GM12878 (cell line): ENCODE measurements around the gene ATP5ME. TPM values are rescaled to one million over a fixed set of nuclear protein-coding genes. Genes with fewer than 3 reads are reported as not detected.

Experiments
- ATAC-seq: fragments of 200-7000 bp; cut with Tn5 transposase; 3 replicates; pipeline ENCODE4 v1.9.1; 2020; ENCODE audit warnings: mild to moderate bottlenecking, moderate library complexity
- BruUV-seq: library from RNA; stranded (reverse); fragments of 400-500 nt; replicated peaks from 2 replicates; lab custom pipeline; 2021; lab: Mats Ljungman, UMichigan
- CTCF ChIA-PET: fragments of 300-600 bp; sonication (Branson Sonifier 250); formaldehyde crosslinking; extraction: SDS; loops from one replicate; lab custom pipeline; 2021; ENCODE audit warnings: inconsistent platforms; lab: Yijun Ruan, JAX
- POLR2A ChIA-PET: fragments of 350-600 bp; formaldehyde crosslinking; extraction: SDS; loops from one replicate; lab custom pipeline; 2021; ENCODE audit warnings: inconsistent platforms; lab: Charles Lee
- RAD21 ChIA-PET: fragments of 300-600 bp; sonication (Branson Sonifier 250); formaldehyde crosslinking; loops from one replicate; lab custom pipeline; 2023; ENCODE audit warnings: antibody characterized with exemption; ENCODE audit not compliant: unreplicated experiment; lab: Charles Lee
- SMC1A ChIA-PET: fragments of 300-600 bp; sonication (Branson Sonifier 250); formaldehyde crosslinking; loops from one replicate; lab custom pipeline; 2023; ENCODE audit not compliant: unreplicated experiment, uncharacterized antibody; lab: Charles Lee
- DNase-seq: peaks from one replicate; pipeline ENCODE4 v3.0.0-alpha.2; 2011; ENCODE audit warnings: low read depth, low spot score
- FAIRE-seq: peaks from 3 replicates; lab custom pipeline; 2011; peaks lifted over from hg19 to GRCh38; lab: Jason Lieb, UNC
- H2AFZ ChIP-seq: 2 replicates; pipeline ENCODE4 v1.6.0; 2011; ENCODE audit warnings: low read depth, low read length, control low read depth; ENCODE audit not compliant: control insufficient read depth
- H3K27ac ChIP-seq: 2 replicates; pipeline ENCODE4 v1.5.1; 2011; ENCODE audit warnings: control low read depth; ENCODE audit not compliant: control insufficient read depth, insufficient read depth
- H3K27me3 ChIP-seq, 2 experiments: replicated peaks in 1 of 2; 2 replicates each; pipeline versions ENCODE4 v1.6.0 to v1.6.1; 2011; ENCODE audit warnings: low read length in 1 of 2; ENCODE audit not compliant: control insufficient read depth in 2 of 2, insufficient read depth in 2 of 2
- H3K36me3 ChIP-seq, 2 experiments: 2 replicates each; pipeline ENCODE4 v1.5.1; 2011; ENCODE audit warnings: low read length in 1 of 2; ENCODE audit not compliant: control insufficient read depth in 2 of 2, insufficient read depth in 2 of 2
- H3K4me1 ChIP-seq: 2 replicates; pipeline ENCODE4 v1.6.1; 2011; ENCODE audit warnings: mild to moderate bottlenecking, low read length, moderate library complexity, mixed read lengths; ENCODE audit not compliant: control insufficient read depth, insufficient read depth
- H3K4me2 ChIP-seq: 2 replicates; pipeline ENCODE4 v1.6.0; 2011; ENCODE audit warnings: control low read depth; ENCODE audit not compliant: control insufficient read depth, insufficient read depth
- H3K4me3 ChIP-seq: fragments of 200-600 bp; sonication (generic); 2 replicates; pipeline ENCODE4 v1.5.1; 2016
- H3K79me2 ChIP-seq: 2 replicates; pipeline ENCODE4 v1.6.0; 2011; ENCODE audit warnings: low read length; ENCODE audit not compliant: control insufficient read depth, insufficient read depth
- H3K9ac ChIP-seq: 2 replicates; pipeline ENCODE4 v1.8.0; 2011; ENCODE audit warnings: low read length, control low read depth, mixed read lengths; ENCODE audit not compliant: control insufficient read depth, insufficient read depth
- H3K9me3 ChIP-seq: replicated peaks from 3 replicates; pipeline ENCODE4 v1.5.1; 2011; ENCODE audit warnings: mild to moderate bottlenecking, low read length; ENCODE audit not compliant: control insufficient read depth, insufficient read depth
- H4K20me1 ChIP-seq: 2 replicates; pipeline ENCODE4 v1.6.0; 2011; ENCODE audit not compliant: control insufficient read depth, insufficient read depth
- CHD4 ChIP-seq: fragments of 200-600 bp; sonication (generic); IDR thresholded peaks from 2 replicates; pipeline ENCODE4 v1.6.1; 2016; ENCODE audit warnings: mild to moderate bottlenecking
- FOS ChIP-seq: IDR thresholded peaks from 3 replicates; pipeline ENCODE4 v1.6.1; 2011; ENCODE audit warnings: borderline replicate concordance; ENCODE audit not compliant: insufficient read length; ENCODE audit errors: extremely low read depth
- LARP7 ChIP-seq: fragments of 450-650 bp; IDR thresholded peaks from 2 replicates; pipeline ENCODE4 v1.6.1; 2017; ENCODE audit warnings: mild to moderate bottlenecking
- MTA3 ChIP-seq: IDR thresholded peaks from 2 replicates; pipeline ENCODE4 v1.6.1; 2012; ENCODE audit warnings: low read length, inconsistent platforms, borderline replicate concordance
- MYB ChIP-seq: fragments of 150-350 bp; IDR thresholded peaks from 2 replicates; pipeline ENCODE4 v1.6.1; 2014; ENCODE audit warnings: mild to moderate bottlenecking, low read depth, low read length, borderline replicate concordance
- NFYB ChIP-seq: IDR thresholded peaks from 2 replicates; pipeline ENCODE4 v1.6.1; 2011; ENCODE audit warnings: low read depth, mild to moderate bottlenecking, low read length, improper control_type of control experiment, moderate library complexity; ENCODE audit not compliant: insufficient read depth
- PML ChIP-seq: IDR thresholded peaks from 2 replicates; pipeline ENCODE4 v1.6.1; 2012; ENCODE audit warnings: low read length, inconsistent platforms
- POU2F2 ChIP-seq: IDR thresholded peaks from 3 replicates; pipeline ENCODE4 v1.6.1; 2011; ENCODE audit warnings: low read depth, mild to moderate bottlenecking, low read length, borderline replicate concordance
- RAD51 ChIP-seq: fragments of 450-650 bp; IDR thresholded peaks from 2 replicates; pipeline ENCODE4 v1.6.1; 2016; ENCODE audit warnings: moderate library complexity, mild to moderate bottlenecking, inconsistent platforms
- RUNX3 ChIP-seq: IDR thresholded peaks from 2 replicates; pipeline ENCODE4 v1.6.1; 2012; ENCODE audit warnings: low read length, inconsistent platforms
- SREBF2 ChIP-seq: IDR thresholded peaks from 2 replicates; pipeline ENCODE4 v1.6.1; 2012; ENCODE audit warnings: mild to moderate bottlenecking, low read length
- TAF1 ChIP-seq: IDR thresholded peaks from 2 replicates; pipeline ENCODE4 v1.6.1; 2011; ENCODE audit warnings: mild to moderate bottlenecking, low read depth, low read length, borderline replicate concordance
- TCF12 ChIP-seq: IDR thresholded peaks from 2 replicates; pipeline ENCODE4 v1.6.1; 2011; ENCODE audit warnings: low read depth, mild to moderate bottlenecking, low read length
- YBX1 ChIP-seq: fragments of 450-650 bp; IDR thresholded peaks from 2 replicates; pipeline ENCODE4 v1.6.1; 2016; ENCODE audit warnings: antibody characterized with exemption
- WGBS: methylation state at CpG from one replicate; pipeline ENCODE4 v1.1.6; 2016; ENCODE audit warnings: low lambda C conversion rate; ENCODE audit not compliant: insufficient replicate concordance, insufficient coverage; ENCODE audit errors: missing lambda C conversion rate; 5-methylcytosine and 5-hydroxymethylcytosine counted together
- in situ Hi-C: fragments of 300-500 bp; cut with MboI; formaldehyde crosslinking; loops from 9 replicates; pipeline ENCODE4 v1.14.3; 2018; ENCODE audit warnings: mixed read lengths
- intact Hi-C: fragments of 100-400 bp; cut with micrococcal nuclease; formaldehyde crosslinking; loops from one replicate; pipeline ENCODE4 v1.14.2; 2022; ENCODE audit not compliant: unreplicated experiment
- polyA plus RNA-seq, 11 experiments: library from polyadenylated mRNA; depleted of rRNA in 4 of 11; unstranded in 6 of 11; stranded (reverse) in 5 of 11; fragments of >200 nt; fragmentation: Nextera tagmentation in 4 of 11; fragmentation: Illumina TruSeq in 1 of 11; extraction: Ambion mirVana in 4 of 11; extraction: Trizol in 1 of 11; gene quantifications; 1 replicate in 1 of 11; 2 replicates in 10 of 11; pipeline versions ENCODE4 v1.2.1 to v1.2.3, GENCODE V29; 2011 to 2016; ENCODE audit warnings: inconsistent platforms in 2 of 11, missing spikeins in 2 of 11, low read depth in 1 of 11
- total RNA-seq, 4 experiments: library from RNA; depleted of rRNA in 3 of 4; stranded (reverse); fragments of >200 nt in 3 of 4; fragmentation: Illumina TruSeq in 1 of 4; extraction: Trizol in 1 of 4; gene quantifications; 2 replicates each; pipeline versions ENCODE4 v1.2.1 to v1.2.3, GENCODE V29; 2013 to 2021
- TF ChIP-seq, protein P1 (sequence below): IDR thresholded peaks from 2 replicates; pipeline ENCODE4 v1.6.1; 2012; ENCODE audit warnings: low read depth, low read length, improper control_type of control experiment
- TF ChIP-seq, protein P2 (sequence below): fragments of 450-650 bp; IDR thresholded peaks from 2 replicates; pipeline ENCODE4 v1.6.1; 2018; ENCODE audit warnings: mild to moderate bottlenecking, low read depth, moderate library complexity; ENCODE audit not compliant: partially characterized antibody
- TF ChIP-seq, protein P3 (sequence below): fragments of 150-350 bp; IDR thresholded peaks from 2 replicates; pipeline ENCODE4 v1.6.1; 2014; ENCODE audit warnings: mild to moderate bottlenecking, low read depth, low read length

ATP5ME gene
- total and polyA plus RNA-seq, 10 of the 15 experiments (the other 5 are each of a cell fraction or from before 2014, with no cell fraction given), result 279 to 2,374 (median 509) TPM

DNA sequence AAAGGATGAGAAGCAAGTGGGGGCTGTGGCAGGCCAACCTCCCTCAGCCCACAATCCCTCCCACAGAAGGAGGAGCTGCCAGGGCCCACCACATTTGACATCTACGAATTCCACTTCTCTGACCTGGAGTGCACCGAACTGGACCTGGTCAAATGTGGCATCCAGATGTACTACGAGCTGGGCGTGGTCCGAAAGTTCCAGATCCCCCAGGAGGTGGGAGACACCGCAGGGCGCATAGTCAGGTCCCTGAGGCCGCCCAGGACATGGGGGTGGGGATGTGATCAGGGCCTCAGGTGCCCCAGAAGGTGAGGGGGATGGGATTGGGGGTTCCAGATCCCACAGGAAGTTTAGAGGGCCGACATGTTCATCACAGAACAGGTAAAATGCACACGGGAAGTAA, 13.7 kb downstream of the ATP5ME start:
- SMC1A ChIA-PET, result no interaction called here

DNA sequence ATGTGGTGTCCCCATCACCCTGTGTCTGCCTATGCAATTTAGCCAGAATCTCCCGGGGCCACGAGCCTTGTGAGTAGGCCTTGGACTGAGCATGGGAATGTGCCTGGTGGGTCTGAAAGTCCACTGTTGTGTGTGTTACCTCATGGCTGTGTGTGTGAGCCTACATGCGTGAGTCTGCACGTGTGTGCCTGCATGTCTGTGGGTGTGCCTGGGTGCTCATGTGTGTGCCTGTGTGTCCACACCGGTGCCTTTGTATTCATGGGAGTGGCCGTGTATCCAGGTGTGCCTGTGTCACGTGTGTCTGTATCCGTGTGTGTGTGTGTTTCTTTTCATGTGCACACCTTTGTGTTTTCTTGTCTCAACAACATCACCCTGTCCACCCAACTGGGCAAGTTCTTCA, 14.2 kb downstream of the ATP5ME start:
- WGBS, result 65% methylated on average over 8 of the region's 8 CpGs
- TF ChIP-seq CHD4 (no peak), POU2F2 (no peak), NFYB (no peak), YBX1 (no peak), SREBF2 (no peak), FOS (no peak), MTA3 (no peak), LARP7 (no peak), TCF12 (no peak), TAF1 (no peak)
- TF ChIP-seq, protein P1, sequence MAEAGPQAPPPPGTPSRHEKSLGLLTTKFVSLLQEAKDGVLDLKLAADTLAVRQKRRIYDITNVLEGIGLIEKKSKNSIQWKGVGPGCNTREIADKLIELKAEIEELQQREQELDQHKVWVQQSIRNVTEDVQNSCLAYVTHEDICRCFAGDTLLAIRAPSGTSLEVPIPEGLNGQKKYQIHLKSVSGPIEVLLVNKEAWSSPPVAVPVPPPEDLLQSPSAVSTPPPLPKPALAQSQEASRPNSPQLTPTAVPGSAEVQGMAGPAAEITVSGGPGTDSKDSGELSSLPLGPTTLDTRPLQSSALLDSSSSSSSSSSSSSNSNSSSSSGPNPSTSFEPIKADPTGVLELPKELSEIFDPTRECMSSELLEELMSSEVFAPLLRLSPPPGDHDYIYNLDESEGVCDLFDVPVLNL, result no peak
- TF ChIP-seq, protein P2, sequence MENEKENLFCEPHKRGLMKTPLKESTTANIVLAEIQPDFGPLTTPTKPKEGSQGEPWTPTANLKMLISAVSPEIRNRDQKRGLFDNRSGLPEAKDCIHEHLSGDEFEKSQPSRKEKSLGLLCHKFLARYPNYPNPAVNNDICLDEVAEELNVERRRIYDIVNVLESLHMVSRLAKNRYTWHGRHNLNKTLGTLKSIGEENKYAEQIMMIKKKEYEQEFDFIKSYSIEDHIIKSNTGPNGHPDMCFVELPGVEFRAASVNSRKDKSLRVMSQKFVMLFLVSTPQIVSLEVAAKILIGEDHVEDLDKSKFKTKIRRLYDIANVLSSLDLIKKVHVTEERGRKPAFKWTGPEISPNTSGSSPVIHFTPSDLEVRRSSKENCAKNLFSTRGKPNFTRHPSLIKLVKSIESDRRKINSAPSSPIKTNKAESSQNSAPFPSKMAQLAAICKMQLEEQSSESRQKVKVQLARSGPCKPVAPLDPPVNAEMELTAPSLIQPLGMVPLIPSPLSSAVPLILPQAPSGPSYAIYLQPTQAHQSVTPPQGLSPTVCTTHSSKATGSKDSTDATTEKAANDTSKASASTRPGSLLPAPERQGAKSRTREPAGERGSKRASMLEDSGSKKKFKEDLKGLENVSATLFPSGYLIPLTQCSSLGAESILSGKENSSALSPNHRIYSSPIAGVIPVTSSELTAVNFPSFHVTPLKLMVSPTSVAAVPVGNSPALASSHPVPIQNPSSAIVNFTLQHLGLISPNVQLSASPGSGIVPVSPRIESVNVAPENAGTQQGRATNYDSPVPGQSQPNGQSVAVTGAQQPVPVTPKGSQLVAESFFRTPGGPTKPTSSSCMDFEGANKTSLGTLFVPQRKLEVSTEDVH, result no peak
- TF ChIP-seq, protein P3, sequence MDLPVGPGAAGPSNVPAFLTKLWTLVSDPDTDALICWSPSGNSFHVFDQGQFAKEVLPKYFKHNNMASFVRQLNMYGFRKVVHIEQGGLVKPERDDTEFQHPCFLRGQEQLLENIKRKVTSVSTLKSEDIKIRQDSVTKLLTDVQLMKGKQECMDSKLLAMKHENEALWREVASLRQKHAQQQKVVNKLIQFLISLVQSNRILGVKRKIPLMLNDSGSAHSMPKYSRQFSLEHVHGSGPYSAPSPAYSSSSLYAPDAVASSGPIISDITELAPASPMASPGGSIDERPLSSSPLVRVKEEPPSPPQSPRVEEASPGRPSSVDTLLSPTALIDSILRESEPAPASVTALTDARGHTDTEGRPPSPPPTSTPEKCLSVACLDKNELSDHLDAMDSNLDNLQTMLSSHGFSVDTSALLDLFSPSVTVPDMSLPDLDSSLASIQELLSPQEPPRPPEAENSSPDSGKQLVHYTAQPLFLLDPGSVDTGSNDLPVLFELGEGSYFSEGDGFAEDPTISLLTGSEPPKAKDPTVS, result no peak

More for the DNA sequence above, 13.7 kb downstream of the ATP5ME start:
- POLR2A ChIA-PET, result no interaction called here
- H3K4me1 ChIP-seq, result no peaks in the 10 kb centered on the region
- H3K9me3 ChIP-seq, result no peaks in the 10 kb centered on the region; the same call in 2 of the 3 replicates
- H3K9ac ChIP-seq, result no peak overlapping the region
- DNase-seq, result no peak
- no peak overlapping the region for H2AFZ ChIP-seq
- CTCF ChIA-PET, result no interaction called here
- intact Hi-C loops (no loop called here), in situ Hi-C loops (no loop called here)
- H3K27ac ChIP-seq, result no peak overlapping the region
- no peaks in the 10 kb centered on the region for H3K36me3 ChIP-seq
- H3K79me2 ChIP-seq, result peaks cover 3% of the 10 kb centered on the region
- WGBS, result 51% methylated on average over 10 of the region's 10 CpGs
- FAIRE-seq, result no peak
- no TSS peak for BruUV-seq
- no peak for ATAC-seq
- H3K4me3 ChIP-seq, result no peak overlapping the region
- TF ChIP-seq PML, result no peak
- no peak for TF ChIP-seq MYB
- TF ChIP-seq RUNX3, result no peak
- no peak for TF ChIP-seq RAD51
- TF ChIP-seq, all 136 proteins: peak for 0
- Histone ChIP-seq H3K4me2 (no peak overlapping the region), H4K20me1 (no peaks in the 10 kb centered on the region), H3K27me3 (no peaks in the 10 kb centered on the region)
- RAD21 ChIA-PET, result no interaction called here

More for the DNA sequence above, 14.2 kb downstream of the ATP5ME start:
- H3K79me2 ChIP-seq, result peaks cover 3% of the 10 kb centered on the region
- DNase-seq (no peak), FAIRE-seq (no peak), ATAC-seq (no peak)
- no peak overlapping the region for H3K4me3 ChIP-seq
- no peak overlapping the region for H2AFZ ChIP-seq
- H3K27ac ChIP-seq, result no peak overlapping the region
- ChIA-PET CTCF (no interaction called here), POLR2A (no interaction called here), RAD21 (no interaction called here), SMC1A (no interaction called here)
- no peaks in the 10 kb centered on the region; the same call in 2 of the 3 replicates for H3K9me3 ChIP-seq
- in situ Hi-C loops (no loop called here), intact Hi-C loops (no loop called here)
- BruUV-seq, result no TSS peak
- H3K4me1 ChIP-seq, result no peaks in the 10 kb centered on the region
- no peaks in the 10 kb centered on the region for H3K36me3 ChIP-seq
- no peak overlapping the region for H3K9ac ChIP-seq
- H3K27me3 ChIP-seq, result no peaks in the 10 kb centered on the region
- no peak overlapping the region for H3K4me2 ChIP-seq
- H4K20me1 ChIP-seq, result no peaks in the 10 kb centered on the region
